ENCODE data around the gene TOP2B. TPM values are rescaled to one million over a fixed set of nuclear protein-coding genes. Genes with fewer than 3 reads are reported as not detected.

TOP2B gene
- total and polyA plus RNA-seq, 9 of the 15 experiments (the other 6 are each of a cell fraction or from before 2014, with no cell fraction given): 45.3 to 186 (median 134) TPM

DNA sequence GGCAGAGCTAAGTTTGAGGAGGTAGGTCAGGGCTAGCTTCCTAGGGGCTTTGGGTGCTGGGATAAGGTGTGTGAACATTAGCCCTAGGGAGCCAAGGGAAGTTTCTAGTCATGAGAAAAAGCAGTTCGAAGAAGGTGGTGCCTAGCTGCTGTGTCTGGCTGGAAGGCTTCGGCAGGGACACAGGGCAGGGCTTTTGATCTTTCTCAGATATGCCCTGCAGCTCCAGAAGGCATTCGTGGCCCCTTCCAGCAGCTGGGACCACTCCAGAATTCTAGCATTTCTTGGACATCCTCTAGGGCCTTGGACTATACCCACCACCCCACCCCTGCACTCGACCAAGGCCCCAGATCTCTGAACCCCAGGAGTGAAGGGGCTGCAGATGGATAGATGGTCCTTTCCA, 88.6 kb downstream of the TOP2B start:
- ATAC-seq: no peak
- no peak for FAIRE-seq
- no TSS peak for BruUV-seq (replicated peaks)
- in situ Hi-C loops (cut with MboI): no loop called here
- intact Hi-C loops (cut with micrococcal nuclease): no loop called here
- H3K9me3 ChIP-seq (replicated peaks; ENCODE audit: control insufficient read depth, insufficient read depth, low read depth, low read length): no peaks in the 10 kb centered on the region
- no peak for DNase-seq (ENCODE audit: extremely low read depth in 1 of 4, low spot score in 3 of 4)
- WGBS (ENCODE audit: insufficient coverage, low coverage, missing lambda C conversion rate): 0% methylated on average over 4 of the region's 4 CpGs
- no peak for TF ChIP-seq ZNF143 (CRISPR knock-in tag; IDR thresholded peaks at IDR 0.05)
- no peak for TF ChIP-seq GTF2F1 (IDR thresholded peaks at IDR 0.05; ENCODE audit: low read depth, low read length)
- no peak for TF ChIP-seq ELF4 (CRISPR knock-in tag; IDR thresholded peaks at IDR 0.05)
- TF ChIP-seq, protein P1, sequence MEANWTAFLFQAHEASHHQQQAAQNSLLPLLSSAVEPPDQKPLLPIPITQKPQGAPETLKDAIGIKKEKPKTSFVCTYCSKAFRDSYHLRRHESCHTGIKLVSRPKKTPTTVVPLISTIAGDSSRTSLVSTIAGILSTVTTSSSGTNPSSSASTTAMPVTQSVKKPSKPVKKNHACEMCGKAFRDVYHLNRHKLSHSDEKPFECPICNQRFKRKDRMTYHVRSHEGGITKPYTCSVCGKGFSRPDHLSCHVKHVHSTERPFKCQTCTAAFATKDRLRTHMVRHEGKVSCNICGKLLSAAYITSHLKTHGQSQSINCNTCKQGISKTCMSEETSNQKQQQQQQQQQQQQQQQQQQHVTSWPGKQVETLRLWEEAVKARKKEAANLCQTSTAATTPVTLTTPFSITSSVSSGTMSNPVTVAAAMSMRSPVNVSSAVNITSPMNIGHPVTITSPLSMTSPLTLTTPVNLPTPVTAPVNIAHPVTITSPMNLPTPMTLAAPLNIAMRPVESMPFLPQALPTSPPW (CRISPR knock-in tag; IDR thresholded peaks at IDR 0.05): no peak
- TF ChIP-seq, protein P2, sequence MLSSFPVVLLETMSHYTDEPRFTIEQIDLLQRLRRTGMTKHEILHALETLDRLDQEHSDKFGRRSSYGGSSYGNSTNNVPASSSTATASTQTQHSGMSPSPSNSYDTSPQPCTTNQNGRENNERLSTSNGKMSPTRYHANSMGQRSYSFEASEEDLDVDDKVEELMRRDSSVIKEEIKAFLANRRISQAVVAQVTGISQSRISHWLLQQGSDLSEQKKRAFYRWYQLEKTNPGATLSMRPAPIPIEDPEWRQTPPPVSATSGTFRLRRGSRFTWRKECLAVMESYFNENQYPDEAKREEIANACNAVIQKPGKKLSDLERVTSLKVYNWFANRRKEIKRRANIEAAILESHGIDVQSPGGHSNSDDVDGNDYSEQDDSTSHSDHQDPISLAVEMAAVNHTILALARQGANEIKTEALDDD (IDR thresholded peaks at IDR 0.05): no peak
- H3K27ac ChIP-seq (ENCODE audit: extremely low read depth, low read depth, low read length): no peak overlapping the region
- H3K4me3 ChIP-seq: no peak overlapping the region
- H4K20me1 ChIP-seq (replicated peaks; ENCODE audit: control insufficient read depth, insufficient read depth, low read length): 0 out of 2 replicates have a peak, but pooled peaks cover 6% of the 10 kb centered on the region
- CTCF ChIA-PET (ENCODE audit: low intra/inter-chr PET ratio): no interaction called here
- no peak overlapping the region for H3K4me2 ChIP-seq (ENCODE audit: insufficient read depth, low read length)
- no peaks in the 10 kb centered on the region for H3K36me3 ChIP-seq (ENCODE audit: control insufficient read depth, insufficient read depth, low read length)
- H3K79me2 ChIP-seq (ENCODE audit: control insufficient read depth, insufficient read depth, low read length): no peaks in the 10 kb centered on the region
- POLR2A ChIA-PET: no interaction called here
- no peak overlapping the region for H2AFZ ChIP-seq (ENCODE audit: low read depth, low read length)
- no peak overlapping the region for H3K9ac ChIP-seq (ENCODE audit: insufficient read depth in 1 of 2, low read depth in 2 of 2, low read length in 2 of 2)
- H3K9me1 ChIP-seq (ENCODE audit: control insufficient read depth, insufficient read depth, low read length): no peaks in the 10 kb centered on the region
- peaks cover 0 to 5% of the 10 kb centered on the region in 2 experiments; a peak in 1 of 5 replicates for H3K4me1 ChIP-seq (replicated peaks in 1 of 2; ENCODE audit: control insufficient read depth in 2 of 2, insufficient read depth in 2 of 2, low read length in 2 of 2)
- H3K27me3 ChIP-seq (ENCODE audit: control insufficient read depth in 2 of 2, insufficient read depth in 2 of 2, low read length in 2 of 2): peaks cover 50 to 76% of the 10 kb centered on the region in 2 experiments
